SKM-1 (cell line): ENCODE results near the gene FAM53A.
"Not testable (repeated sequence)": the region's sequence is repeated elsewhere in the genome, so short reads cannot be mapped to it uniquely, and the experiment has no call there.

Experiments used
- DNase-seq: peaks from one replicate; lab custom pipeline; 2025; ENCODE audit not compliant: unreplicated experiment; lab: John Stamatoyannopoulos, UW

FAM53A gene

GRCh38 chr4:1608196-1608820 lies 75.8 kb downstream of the FAM53A start:
- no peak for DNase-seq

GRCh38 chr4:1607436-1608195 lies 76.5 kb downstream of the FAM53A start:
- not testable (repeated sequence) for DNase-seq

- no peak for DNase-seq
These were observed 79.4 kb downstream of the FAM53A start for GRCh38 chr4:1604706-1605205.

GRCh38 chr4:1604181-1604705 lies 79.9 kb downstream of the FAM53A start:
- DNase-seq: no peak

- no peak for DNase-seq
These were observed 80.5 kb downstream of the FAM53A start for GRCh38 chr4:1603413-1604135.

GRCh38 chr4:1602655-1603412 lies 81.3 kb downstream of the FAM53A start:
- DNase-seq: no peak

GRCh38 chr4:1601852-1602654 lies 82.1 kb downstream of the FAM53A start:
- no peak for DNase-seq

GRCh38 chr4:1601533-1601835 lies 82.6 kb downstream of the FAM53A start:
- no peak for DNase-seq

GRCh38 chr4:1600811-1601532 lies 83.1 kb downstream of the FAM53A start:
- DNase-seq: no peak

- no peak for DNase-seq
These were observed 83.8 kb downstream of the FAM53A start for GRCh38 chr4:1600211-1600780.

- no peak for DNase-seq
These were observed 84.5 kb downstream of the FAM53A start for GRCh38 chr4:1599491-1600210.

- DNase-seq: no peak
These were observed 85.1 kb downstream of the FAM53A start for GRCh38 chr4:1599026-1599481.

- no peak for DNase-seq
These were observed 85.7 kb downstream of the FAM53A start for GRCh38 chr4:1598206-1599025.

- DNase-seq: no peak
These were observed 86.8 kb downstream of the FAM53A start for GRCh38 chr4:1597021-1597931.

GRCh38 chr4:1596393-1596792 lies 87.7 kb downstream of the FAM53A start:
- no peak for DNase-seq

GRCh38 chr4:1595789-1596325 lies 88.3 kb downstream of the FAM53A start:
- DNase-seq: no peak
